Jurkat, Clone E6-1 (cell line): Measurements from ENCODE around the gene GBP5.
"Not testable (repeated sequence)": the region's sequence is repeated elsewhere in the genome, so short reads cannot be mapped to it uniquely, and the experiment has no call there.

Experiments
- DNase-seq: peaks from one replicate; pipeline ENCODE4 v3.0.0-alpha.2; 2011; ENCODE audit warnings: low read depth, low spot score
- H3K4me3 ChIP-seq: 2 replicates; pipeline ENCODE4 v1.5.1; 2011; ENCODE audit warnings: mild to moderate bottlenecking, low read length, control low read depth, moderate library complexity

The GBP5 gene

DNA sequence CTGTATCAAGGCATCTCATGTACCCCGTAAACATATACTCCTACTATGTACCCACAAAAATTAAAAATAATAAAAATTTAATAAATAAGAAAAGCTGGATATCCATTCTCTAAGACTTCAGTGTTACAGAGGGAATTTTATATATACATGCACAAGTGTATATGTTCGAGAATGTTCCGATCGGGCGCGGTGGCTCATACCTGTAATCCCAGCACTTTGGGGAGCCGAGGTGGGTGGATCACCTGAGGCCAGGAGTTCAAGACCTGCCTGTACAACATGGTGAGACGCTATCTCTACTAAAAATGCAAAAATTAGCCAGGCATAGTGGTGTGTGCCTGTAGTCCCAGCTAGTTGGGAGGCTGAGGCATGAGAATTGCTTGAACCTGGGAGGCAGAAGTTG is 17.1 kb downstream of the GBP5 start:
- not testable (repeated sequence) for DNase-seq

DNA sequence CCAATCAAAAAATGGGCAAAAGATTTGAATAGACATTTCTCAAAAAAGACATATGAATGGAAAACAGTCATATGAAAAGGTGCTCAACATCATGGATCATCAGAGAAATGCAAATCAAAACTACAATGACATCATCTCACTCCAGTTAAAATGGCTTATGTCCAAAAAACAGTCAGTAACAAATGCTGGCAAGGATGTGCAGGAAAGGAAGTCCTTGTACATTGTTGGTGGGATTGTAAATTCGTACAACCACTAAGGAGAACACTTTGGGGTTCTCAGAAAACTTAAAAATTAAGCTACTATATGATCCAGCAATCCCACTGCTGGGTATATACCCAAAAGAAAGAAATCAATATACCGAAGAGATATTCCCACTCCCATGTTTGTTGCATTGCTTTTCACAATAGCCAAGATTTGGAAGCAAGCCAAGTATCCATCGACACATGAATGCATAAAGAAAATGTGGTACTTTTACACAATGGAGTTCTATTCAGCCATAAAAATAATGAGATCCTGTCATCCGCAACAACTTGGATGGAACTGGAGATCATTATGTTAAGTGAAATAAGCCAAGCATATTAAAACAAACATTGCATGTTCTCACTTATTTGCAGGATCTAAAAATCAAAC is 17.9 kb downstream of the GBP5 start:
- no peak for DNase-seq
- H3K4me3 ChIP-seq: no peak overlapping the region

More for the DNA sequence above, 17.1 kb downstream of the GBP5 start:
- not testable (repeated sequence) for H3K4me3 ChIP-seq

DNA sequence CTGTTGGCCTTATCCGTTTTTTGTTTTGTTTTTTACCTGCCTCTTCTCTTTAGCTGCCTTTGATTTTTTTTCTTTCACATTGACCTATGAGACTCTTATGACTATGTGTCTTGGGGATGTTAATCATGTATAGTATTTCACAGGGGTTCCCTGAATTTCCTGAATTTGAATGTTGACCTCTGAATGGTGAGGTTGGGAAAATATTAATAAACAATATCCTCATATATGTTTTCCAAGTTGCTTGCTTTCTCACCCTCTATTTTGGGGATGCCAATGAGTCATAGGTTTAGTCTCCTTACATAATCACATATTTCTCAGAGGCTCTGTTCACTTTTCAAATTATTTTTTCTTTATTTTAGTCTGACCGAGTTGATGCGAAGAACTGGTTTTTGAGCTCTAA is 29.6 kb downstream of the GBP5 start:
- no peak for DNase-seq
- no peak overlapping the region for H3K4me3 ChIP-seq
